D721Med (cell line): ENCODE results near the gene ADAMTSL1.

Experiments used
- DNase-seq: peaks from one replicate; pipeline ENCODE4 v3.0.0; 2011; ENCODE audit warnings: low spot score; ENCODE audit not compliant: insufficient read length
- FAIRE-seq: peaks from 2 replicates; lab custom pipeline; 2011; peaks lifted over from hg19 to GRCh38; lab: Jason Lieb, UNC
- CTCF ChIP-seq: IDR thresholded peaks from 2 replicates; pipeline ENCODE4 v1.5.1; 2012; ENCODE audit warnings: mild to moderate bottlenecking, control low read depth; ENCODE audit not compliant: insufficient read depth; ENCODE audit errors: missing control alignments

Gene ADAMTSL1

GRCh38 chr9:18564018-18564880 lies 90.3 kb downstream of the ADAMTSL1 start:
- no peak for FAIRE-seq
- no peak for DNase-seq
- no peak for TF ChIP-seq CTCF

DNA sequence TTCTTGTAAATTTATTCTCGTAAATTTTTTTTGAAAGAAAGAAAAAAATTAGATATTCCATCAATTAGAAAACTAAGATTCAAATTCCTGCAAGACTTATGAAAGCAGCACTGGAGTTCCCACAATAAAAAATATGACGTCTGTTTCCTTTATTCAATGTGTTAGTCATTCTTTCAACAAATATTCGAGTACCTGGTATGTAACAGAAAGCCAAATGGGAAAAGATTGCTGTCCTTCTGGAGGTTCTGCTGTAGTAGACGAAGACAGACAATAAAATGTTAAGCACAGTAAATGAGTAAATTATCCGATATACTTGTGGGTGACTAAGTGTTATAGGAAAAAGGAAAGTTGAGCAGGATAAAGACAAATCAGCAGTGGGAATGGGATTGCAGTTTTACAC lies 92.2 kb downstream of the ADAMTSL1 start:
- no peak for TF ChIP-seq CTCF
- FAIRE-seq, result no peak

GRCh38 chr9:18568973-18569372 lies 95.0 kb downstream of the ADAMTSL1 start:
- DNase-seq (no peak), FAIRE-seq (no peak)
- no peak for TF ChIP-seq CTCF

More for the DNA sequence above, 92.2 kb downstream of the ADAMTSL1 start:
- no peak for DNase-seq

DNA sequence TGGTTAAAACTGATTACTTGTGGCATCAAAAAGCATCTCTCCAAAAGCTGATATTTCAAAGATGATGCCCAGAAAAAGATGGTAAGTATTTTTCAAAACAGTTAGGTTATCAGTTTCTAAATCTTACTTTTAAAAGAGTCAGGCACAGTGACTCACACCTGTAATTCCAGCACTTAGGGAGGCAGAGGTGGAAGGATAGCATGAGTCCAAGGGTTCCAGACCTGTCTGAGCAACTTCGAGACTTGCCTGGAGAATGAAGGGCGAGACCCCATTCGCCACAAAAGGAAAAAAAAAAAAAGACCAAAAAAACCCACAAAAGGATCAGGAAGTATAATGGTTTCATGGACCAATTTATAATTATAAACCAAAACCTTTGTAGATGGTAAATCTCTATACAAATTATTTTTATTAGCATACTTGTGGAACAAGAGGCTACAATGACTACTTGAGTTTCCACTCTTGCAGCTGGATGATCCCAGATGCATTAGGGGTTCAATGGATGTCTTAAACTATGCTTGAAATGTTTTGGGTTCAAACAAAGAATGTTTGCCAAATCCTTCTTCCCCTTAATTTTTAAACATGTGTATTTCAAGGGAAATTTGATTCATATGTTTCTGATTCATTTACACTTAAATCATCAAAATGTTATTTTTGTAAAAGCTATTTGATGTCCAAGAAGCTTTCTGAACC lies 96.1 kb downstream of the ADAMTSL1 start:
- FAIRE-seq (no peak), DNase-seq (no peak)
- TF ChIP-seq CTCF, result no peak

GRCh38 chr9:18573021-18573556 lies 99.1 kb downstream of the ADAMTSL1 start:
- no peak for TF ChIP-seq CTCF
- no peak for FAIRE-seq
- DNase-seq, result no peak

- TF ChIP-seq CTCF, result no peak
- no peak for DNase-seq
- FAIRE-seq, result no peak
Measured at GRCh38 chr9:18575686-18576085, 101.7 kb downstream of the ADAMTSL1 start.

DNA sequence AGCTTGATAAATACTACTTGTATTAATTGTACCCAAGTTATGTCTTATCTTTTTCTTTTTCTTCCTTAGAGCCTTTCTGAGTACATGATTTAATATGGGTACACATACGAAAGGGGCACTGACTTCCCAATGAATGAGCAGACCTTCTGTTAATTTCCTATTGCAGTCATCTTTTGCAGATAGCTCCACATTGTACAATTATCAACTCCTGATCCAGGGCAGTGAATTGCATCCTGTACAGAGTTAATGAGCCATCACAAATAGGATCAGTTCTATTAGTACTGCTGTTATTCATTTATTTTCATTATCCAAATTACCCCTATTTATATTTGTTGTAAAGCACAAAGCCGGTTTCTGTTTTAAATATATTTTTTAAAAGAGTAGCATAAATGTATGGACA lies 105.6 kb downstream of the ADAMTSL1 start:
- DNase-seq, result no peak
- FAIRE-seq, result no peak
- no peak for TF ChIP-seq CTCF
